Erythroblast (primary cell): ENCODE results near the gene MEFV.

ENCODE experiments used
- DNase-seq, 2 experiments: peaks; one replicate each; lab custom pipeline; 2025; lab: John Stamatoyannopoulos, UW
- GATA1 ChIP-seq: IDR thresholded peaks from 2 replicates; pipeline ENCODE4 v1.6.1; 2011; ENCODE audit warnings: low read depth, mild to moderate bottlenecking, control low read depth, low read length, moderate library complexity
- POLR2A ChIP-seq: IDR thresholded peaks from 2 replicates; pipeline ENCODE4 v1.6.1; 2011; ENCODE audit warnings: mild to moderate bottlenecking, low read length

Gene MEFV

GRCh38 chr16:3254309-3254708 is 2.1 kb downstream of the MEFV start:
- DNase-seq: no peak

DNA sequence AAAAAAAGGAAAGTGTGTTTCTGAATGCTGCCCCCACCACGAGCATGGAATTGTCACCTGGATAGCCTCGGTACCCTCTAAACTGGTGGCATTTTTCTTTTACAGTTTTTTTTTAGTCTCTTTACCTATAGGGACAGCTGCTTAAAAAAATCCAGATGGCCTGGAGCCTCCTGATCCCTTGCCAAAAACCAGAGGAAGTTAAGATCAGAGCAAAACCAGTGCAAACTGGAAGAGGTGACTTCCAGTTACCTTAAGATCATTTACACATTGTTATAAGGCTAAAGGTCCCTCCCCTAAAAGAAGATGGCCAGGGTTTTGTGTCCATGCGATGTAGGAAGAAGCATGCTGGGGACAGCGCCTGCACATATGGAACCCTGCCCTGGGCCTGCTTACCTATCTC is 3.5 kb downstream of the MEFV start:
- TF ChIP-seq GATA1: no peak
- TF ChIP-seq POLR2A: no peak
- DNase-seq: no peak

More at GRCh38 chr16:3254309-3254708, 2.1 kb downstream of the MEFV start:
- TF ChIP-seq POLR2A (no peak), GATA1 (no peak)

GRCh38 chr16:3249451-3249850 is 7.0 kb downstream of the MEFV start:
- no peak for DNase-seq
- TF ChIP-seq GATA1 (no peak), POLR2A (no peak)

- no peak for DNase-seq
- TF ChIP-seq GATA1 (no peak), POLR2A (no peak)
These were observed 7.4 kb downstream of the MEFV start for GRCh38 chr16:3249020-3249419.

- no peak for TF ChIP-seq GATA1
- no peak for TF ChIP-seq POLR2A
- DNase-seq: no peak
These were observed 7.8 kb downstream of the MEFV start for GRCh38 chr16:3248596-3248995.

DNA sequence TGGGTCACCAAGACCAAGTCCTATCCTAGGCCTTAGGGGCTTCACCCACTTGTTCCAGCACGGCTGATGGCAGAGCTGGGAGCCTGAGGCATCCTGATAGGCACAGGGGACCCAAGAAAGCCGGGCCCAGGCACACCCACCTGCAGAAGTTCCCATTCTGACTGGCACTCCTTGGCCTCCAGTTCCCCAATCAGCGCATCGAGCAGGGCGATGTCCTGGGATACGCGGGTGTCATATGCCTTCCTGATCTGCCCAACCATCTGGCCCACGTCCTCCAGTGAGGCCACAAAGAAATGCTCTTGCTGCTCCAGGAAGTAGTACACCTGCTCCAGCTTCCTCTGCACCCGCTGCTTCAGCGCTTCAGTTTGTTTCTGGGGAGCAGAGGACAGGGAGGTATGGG is 9.6 kb downstream of the MEFV start:
- no peak for TF ChIP-seq GATA1
- no peak for TF ChIP-seq POLR2A
- DNase-seq: no peak

- DNase-seq: no peak
- TF ChIP-seq GATA1: no peak
- TF ChIP-seq POLR2A: no peak
These were observed 10.4 kb downstream of the MEFV start for GRCh38 chr16:3246002-3246401.

GRCh38 chr16:3243882-3244281 is 12.6 kb downstream of the MEFV start:
- TF ChIP-seq POLR2A (no peak), GATA1 (no peak)
- DNase-seq: no peak

GRCh38 chr16:3242709-3243108 is 13.7 kb downstream of the MEFV start:
- no peak for DNase-seq
- no peak for TF ChIP-seq POLR2A
- no peak for TF ChIP-seq GATA1

- no peak for TF ChIP-seq POLR2A
- no peak for TF ChIP-seq GATA1
- no peak for DNase-seq
These were observed 14.7 kb downstream of the MEFV start for GRCh38 chr16:3241761-3242160.

- peak; percentile 21 to 32 for DNase-seq
- no peak for TF ChIP-seq GATA1
- no peak for TF ChIP-seq POLR2A
These were observed 20.4 kb downstream of the MEFV start for GRCh38 chr16:3235856-3236669.

DNA sequence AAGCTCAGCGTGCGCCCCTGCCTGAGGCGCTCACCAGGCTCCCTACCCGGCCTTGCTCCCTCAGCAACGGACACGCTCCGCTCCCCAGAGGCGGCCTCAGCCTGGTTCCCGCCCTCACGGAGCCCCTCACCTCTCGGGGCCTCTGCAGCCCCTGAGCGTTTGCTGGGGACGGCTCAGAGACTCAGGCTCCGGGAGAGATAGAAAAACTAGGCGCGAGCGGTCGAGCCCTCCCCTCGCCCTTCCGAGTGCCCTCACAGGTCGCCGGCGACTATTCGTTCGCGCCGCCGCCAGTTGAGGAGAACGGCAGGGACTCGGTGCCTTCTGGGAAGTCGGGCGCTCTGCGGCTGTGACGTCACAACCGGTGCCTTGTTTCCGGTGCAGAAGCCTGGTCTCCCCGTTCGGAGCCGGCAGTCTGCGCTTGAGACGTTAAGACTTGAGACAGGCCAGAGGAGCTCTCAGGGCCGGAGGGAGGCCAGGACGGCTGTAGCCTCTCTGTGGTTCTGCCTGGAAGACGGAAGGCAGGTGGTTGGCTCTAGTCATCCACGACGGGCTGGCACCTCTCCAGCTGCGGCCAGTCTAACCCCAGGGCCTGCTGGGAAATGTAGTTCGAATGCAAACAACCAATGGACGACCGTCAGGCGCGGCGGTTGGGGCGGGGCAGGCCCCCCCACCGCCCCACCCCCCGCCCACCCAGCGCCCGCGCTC is 21.4 kb downstream of the MEFV start, which contains the start of gene ZNF200:
Gene ZNF200 (minus strand): TSS at position 302 of the 705 bp plus-strand sequence. CDS start 1,403 bp downstream, outside the sequence.
- no peak for TF ChIP-seq GATA1
- TF ChIP-seq POLR2A: peak; percentile 92
- peak; percentile 98 for DNase-seq

GRCh38 chr16:3234543-3234856 is 21.9 kb downstream of the MEFV start:
- no peak for DNase-seq
- TF ChIP-seq POLR2A (no peak), GATA1 (no peak)

DNA sequence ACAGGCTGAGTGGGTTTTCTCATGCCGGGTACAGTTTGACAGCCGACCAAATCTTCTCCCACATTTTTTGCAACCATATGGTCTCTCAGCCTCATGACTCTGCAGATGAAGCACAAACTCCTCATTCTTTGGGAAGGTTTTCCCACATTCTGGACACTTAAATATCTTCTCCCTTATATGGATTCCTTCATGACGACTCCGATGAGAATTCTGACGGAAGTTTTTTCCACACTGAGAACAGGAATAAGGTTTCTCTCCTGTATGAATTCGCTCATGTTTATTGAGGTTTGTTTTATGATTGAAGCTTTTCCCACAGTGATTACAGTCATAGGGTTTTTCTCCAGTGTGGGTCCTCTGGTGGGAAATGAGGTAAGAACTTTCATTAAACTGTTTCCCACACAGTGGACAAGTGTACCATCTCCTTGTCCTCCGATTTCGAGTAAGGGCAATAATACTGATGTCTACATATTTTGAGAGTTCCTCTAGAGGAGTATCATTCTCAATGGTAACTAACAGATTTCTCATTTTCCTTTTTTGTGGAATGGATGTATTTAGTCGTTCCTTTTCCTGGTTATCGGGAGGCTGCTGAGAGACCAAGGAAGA is 32.4 kb downstream of the MEFV start:
- TF ChIP-seq GATA1 (no peak), POLR2A (no peak)
- peak; percentile 27 to 38 for DNase-seq

GRCh38 chr16:3220839-3221238 is 35.6 kb downstream of the MEFV start:
- no peak for TF ChIP-seq POLR2A
- TF ChIP-seq GATA1: no peak
- DNase-seq: no peak
